HG03175 (cell line): ENCODE results near the gene ERVH48-1.
A peak's percentile ranks its signal among the peaks of the same experiment; 100 is the strongest.
"Not testable (repeated sequence)": the region's sequence is repeated elsewhere in the genome, so short reads cannot be mapped to it uniquely, and the experiment has no call there.

Experiments
- ATAC-seq: cut with Tn5 transposase; IDR thresholded peaks from one replicate; pipeline ENCODE4 v1.9.1; 2021; ENCODE audit warnings: mild to moderate bottlenecking, moderate library complexity; ENCODE audit not compliant: unreplicated experiment

The ERVH48-1 gene

DNA sequence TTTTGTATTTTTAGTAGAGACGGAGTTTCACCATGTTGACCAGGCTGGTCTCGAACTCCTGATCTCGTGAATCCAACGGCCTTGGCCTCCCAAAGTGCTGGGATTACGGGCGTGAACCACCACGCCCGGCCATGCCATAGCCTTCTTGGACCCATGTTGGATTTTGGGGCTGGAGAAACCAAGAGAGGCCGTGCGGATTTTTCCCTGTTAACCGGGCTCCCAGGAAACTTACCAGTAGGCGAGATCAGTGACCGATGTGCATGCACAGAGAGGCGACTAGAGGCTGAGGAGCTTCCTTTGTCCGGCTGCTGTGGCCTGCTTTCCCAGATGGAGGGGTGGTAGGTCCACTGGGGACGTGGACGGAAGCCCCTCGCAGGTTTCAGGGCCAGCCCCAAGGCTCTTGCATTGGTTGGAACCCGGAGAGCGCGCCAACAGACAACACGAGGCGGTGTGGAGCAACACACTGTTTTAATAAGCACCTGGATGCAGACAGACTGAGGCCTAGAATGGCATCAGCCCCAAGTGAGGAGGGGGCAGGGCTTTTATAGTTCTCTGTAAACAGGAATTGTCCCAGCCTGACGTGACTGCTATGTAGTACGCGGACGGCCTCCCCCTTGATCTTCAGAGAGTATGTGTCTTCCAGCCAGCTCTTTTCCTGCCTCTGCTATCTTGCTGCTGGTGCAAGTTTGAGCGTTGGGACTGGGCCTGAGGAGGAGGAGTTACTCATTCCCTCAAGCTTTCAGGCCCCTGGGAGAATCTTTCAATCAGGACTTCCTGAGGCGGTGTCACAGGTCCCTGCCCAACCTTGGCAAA is at the start of gene ERVH48-1:
Gene ERVH48-1 (minus strand): TSS at position 517 of the 813 bp plus-strand sequence. CDS start 6,624 bp downstream, outside the sequence.
- ATAC-seq = no peak

DNA sequence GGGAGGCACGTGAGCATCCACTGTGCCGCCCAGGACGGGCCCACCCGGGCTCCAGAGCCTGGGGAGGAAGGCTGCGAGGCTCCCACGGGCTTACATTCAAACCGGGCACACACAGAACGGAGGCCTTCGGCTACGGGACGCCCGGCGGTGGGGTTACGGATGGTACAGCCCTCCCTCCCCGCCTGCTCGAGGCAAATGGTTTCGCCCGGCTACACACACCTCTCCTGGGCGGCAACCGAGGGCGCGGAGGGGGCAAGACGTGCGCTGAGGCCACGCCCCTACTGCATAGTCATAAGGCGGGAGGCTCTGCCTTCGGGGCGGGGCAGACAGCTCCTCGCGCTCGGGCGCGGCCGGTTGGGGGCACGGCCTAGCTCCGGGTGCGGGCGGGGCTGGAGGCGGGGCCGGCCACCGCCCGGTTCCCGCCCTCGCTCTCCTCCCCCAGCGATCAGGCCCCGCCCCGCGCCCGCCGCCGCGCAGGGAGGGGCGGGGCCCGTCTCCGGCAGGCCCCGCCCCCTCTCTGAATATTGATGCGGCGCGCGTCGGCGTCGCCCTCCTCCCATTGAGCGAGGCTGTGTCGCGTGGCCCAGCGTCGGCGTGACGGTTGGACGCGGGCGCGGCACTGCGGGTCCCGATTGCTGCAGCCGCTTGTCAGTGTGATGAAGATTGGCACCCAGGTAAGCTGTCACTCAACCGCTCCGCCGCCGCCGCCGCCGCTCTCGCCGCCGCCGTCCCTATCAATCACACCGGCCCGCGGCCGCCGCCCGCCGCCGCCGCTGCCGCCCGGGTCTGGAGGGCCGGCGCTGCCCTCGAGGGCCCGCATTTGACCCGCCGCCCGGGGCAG is 48.8 kb upstream of the ERVH48-1 start, which contains the start of gene PKNOX1:
Gene PKNOX1 (plus strand): TSS at position 572 of the 841 bp plus-strand sequence. CDS start 29,820 bp downstream, outside the sequence.
- ATAC-seq = peak; percentile 85

DNA sequence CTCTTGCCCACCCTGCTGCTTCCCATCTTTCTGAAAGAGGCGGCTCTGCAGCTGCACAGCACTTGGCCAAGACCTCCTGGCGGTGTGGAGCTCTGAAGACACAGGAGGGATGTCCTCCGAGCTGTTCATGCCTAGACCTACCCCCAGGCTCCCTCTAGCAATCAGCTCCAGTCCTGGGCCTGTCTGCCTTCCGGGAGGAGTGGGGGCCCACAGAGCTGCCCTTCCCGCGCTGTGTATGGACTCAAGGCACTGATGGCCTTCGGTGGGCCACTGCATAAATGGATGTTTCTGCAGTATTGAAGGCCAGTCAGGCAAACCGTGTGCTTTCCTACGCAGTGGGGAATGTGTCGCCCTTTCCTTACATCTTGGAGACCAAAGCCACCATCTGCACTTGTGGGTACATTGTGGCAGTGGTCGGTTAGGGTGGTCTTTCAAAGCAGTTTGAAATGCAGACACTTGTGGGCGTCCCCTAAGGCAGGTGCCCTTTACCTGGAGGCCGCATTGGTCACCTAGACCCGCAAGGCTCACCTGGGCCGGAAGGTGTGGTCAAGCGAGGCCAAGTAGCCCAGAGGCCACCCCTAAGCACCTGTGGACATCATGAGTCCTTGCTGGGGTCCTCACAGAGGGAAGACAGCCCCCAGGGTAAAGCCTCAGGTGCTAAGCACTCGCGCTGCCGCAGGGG is 48.0 kb upstream of the ERVH48-1 start:
- ATAC-seq = no peak

DNA sequence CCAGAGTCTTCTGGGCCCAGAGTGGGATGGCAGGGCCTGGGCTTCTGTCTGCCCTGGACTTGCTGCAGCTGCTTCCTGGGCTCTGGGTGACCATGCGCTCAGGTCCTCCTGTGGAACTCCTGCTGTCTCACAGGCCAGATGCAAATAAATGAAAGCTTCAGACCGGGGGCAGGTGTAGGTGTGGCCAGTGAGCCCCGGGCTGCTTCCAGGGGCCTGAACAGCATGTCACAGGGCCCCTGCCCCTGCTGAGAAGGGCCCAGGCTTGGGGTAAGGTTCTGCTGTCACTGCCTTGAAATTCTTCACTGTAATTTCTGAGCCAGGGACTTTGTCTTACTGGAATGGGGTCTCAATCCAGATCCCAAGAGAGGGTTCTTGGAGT is 46.5 kb upstream of the ERVH48-1 start:
- ATAC-seq = no peak

DNA sequence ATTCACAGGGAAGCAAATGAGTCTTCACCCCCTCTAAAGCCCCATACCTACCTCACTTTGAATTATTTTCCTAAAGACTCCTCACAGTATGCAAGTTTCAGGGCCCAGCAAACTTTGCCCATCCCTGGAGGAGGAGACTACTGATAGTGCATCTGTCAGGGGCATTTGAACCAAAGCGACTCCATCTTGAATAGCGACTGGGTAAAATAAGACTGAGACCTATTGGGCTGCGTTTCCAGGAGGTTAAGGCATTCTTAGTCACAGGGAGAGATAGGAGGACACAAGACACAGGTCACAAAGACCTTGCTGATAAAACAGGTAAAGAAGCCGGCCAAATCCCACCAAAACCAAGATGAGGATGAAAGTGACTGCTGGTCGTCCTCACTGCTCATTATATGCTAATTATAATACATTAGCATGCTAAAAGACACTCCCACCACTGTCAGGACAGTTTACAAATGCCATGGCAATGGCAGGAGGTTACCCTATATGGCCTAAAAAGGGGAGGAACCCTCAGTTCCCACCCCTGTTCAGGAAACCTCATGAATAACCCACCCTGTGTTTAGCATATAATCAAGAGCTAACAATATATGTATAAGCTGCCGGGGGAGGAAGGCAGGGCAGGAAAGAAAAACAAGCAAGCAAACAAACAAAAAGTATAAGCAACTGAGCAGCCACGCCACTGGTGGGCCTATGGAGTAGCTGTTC is 45.7 kb upstream of the ERVH48-1 start:
- no peak for ATAC-seq

DNA sequence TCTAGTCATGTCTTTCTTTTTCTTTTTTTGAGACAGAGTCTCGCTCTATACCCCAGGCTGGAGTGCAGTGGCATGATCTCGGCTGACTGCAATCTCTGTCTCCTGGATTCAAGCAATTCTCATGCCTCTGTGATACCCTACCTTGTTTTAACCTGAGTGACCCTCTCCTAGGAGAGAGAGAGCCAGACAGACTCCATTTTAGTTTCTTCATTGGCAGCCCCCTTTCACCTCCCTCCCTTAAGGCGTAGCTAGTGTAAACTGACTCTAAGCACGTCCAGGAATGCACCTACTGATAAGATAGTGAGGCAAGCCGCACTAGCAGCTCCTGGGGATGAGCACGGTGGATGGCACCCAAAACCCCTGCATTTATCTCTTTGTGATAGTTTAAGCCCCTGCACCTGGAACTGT is 43.8 kb upstream of the ERVH48-1 start:
- ATAC-seq = no peak

DNA sequence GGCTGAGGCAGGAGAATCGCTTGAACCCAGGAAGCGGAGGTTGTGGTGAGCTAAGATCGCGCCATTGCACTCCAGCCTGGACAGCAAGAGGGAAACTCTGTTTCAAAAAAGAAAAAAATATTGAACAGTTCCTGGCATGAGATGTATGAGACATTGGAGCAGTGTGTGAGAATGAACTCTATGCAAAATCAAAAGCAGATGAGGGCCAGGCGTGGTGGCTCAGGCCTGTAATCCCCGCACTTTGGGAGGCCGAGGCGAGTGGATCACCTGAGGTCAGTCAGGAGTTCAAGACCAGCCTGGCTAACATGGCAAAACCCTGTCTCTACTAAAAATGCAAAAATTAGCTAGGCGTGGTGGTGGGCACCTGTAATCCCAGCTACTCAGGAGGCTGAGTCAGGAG is 42.2 kb upstream of the ERVH48-1 start:
- ATAC-seq = not testable (repeated sequence)

DNA sequence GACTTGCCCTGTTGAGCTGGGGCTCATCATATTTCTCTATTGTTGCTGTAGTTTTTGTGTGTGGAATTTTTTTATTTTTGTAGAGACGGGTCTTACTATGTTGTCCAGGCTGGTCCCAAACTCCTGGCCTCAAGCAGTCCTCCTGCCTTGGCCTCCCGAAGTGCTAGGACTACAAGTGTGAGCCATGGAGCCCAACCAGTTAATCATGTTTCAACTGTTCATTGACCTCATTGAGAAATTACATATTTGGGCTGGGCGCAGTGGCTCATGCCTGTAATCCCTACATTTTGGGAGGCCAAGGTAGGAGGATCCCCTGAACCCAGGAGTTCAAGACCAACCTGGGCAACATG is 39.8 kb upstream of the ERVH48-1 start:
- no peak for ATAC-seq

DNA sequence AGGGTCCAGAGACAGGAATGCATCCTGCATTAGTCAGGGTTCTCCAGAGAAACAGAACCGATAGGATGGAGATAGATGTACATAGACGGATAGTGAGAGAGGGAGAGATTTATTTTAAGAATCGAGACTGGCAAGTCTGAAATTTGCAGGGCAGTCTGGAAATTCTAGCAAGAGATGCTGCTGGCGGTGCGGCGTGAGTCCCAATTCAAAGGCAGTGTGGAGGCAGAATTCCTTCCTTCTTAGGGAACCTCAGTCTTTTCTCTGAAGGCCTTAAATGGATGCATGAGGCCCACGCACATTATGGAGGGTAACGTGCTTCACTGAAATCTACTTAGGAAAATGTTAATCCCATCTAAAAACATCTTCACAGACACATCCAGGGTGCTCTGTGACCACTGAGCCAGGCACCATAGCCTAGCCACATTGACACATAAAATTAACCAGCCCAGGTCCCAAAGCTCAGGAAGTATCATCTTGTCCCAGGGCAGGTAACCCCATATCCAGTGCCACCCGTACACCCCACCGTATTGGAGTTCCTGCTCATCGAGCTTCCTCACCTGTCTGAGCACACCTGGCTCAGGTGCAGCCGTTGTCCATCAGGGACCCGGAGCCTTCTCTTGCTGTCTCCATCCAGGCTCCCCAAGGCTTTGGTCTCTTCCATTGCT is 39.2 kb upstream of the ERVH48-1 start:
- no peak for ATAC-seq

DNA sequence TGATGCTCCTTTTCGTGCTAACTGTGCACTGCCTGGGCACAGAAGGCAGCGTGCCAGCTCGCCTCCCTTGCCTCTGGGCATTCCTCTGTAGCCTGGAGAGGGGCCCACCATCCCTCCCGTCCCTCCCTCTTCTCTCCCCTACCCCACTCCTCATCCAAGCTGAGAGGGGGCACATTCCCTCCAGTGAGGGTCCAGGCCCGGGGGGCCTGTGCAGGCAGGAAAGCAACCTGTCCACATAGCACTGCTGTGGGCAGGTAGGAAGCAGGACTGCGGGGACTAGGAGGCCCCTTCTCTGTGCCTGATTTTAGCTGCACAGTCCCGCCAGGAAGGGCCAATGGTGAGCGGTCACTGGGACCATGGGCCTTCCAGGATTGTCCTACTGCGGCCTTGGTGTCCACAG is 38.7 kb upstream of the ERVH48-1 start:
- ATAC-seq = no peak

DNA sequence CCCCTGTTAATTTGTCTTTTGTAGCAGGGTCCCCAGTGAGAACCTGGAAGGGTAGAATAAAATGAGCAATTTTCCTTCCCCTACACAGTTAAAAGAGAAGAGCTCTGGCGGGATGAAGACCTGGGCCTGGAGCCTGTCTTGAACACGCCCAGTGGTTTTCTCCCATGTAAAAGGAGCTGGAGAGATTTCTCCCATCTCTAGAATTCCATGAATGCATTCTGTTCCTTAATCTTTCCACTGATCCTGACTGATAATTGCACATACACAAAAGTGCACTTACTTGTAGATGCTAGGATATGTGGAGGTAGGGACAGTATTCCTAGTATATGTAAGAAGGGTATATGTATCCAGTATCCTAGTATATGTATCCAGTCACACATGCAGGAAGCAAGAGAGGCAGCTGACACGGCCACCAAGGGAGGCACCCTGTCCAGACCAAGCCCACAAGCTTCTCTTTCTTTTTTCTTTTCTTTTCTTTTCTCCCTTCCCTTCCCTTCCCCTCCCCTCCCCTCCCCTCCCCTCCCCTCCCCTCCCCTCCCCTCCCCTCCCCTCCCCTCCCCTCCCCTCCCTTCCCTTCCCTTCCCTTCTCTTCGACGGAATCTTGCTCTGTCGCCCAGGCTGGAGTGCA is 37.1 kb upstream of the ERVH48-1 start:
- ATAC-seq = no peak

DNA sequence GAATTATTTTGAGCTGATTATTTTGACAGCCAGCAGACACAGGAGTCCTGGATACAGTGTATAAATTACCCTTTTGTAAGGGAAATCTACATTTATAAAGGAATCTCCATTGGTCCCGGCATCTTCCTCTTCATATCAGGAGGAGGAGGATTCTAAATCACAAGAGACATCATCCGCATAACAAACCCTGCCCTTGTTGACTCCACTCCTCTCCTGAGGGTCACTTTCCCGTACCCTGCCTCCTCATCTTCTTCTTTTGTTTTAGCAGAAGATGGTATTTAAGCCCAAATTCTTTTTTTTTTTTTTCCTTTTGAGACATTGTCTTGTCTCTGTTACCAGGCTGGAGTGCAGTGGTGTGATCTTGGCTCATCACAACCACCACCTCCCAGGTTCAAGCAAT is 34.3 kb upstream of the ERVH48-1 start:
- ATAC-seq = no peak

DNA sequence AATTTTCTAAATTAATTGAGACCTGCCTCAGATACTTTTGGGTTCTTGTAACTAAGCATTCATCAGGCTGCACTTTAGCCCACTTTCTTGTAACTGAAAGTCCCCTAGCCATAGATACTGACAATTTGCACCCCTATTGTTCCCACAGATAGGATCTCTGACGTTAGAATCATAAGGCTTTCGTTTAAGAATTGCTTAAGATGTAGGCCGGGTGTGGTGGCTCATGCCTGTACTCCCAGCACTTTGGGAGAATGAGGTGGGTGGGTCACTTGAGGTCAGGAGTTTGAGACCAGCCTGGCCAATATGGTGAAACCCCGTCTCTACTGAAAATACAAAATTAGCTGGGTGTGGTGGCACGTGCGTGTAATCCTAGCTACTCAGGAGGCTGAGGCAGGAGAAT is 32.7 kb upstream of the ERVH48-1 start:
- ATAC-seq = not testable (repeated sequence)

DNA sequence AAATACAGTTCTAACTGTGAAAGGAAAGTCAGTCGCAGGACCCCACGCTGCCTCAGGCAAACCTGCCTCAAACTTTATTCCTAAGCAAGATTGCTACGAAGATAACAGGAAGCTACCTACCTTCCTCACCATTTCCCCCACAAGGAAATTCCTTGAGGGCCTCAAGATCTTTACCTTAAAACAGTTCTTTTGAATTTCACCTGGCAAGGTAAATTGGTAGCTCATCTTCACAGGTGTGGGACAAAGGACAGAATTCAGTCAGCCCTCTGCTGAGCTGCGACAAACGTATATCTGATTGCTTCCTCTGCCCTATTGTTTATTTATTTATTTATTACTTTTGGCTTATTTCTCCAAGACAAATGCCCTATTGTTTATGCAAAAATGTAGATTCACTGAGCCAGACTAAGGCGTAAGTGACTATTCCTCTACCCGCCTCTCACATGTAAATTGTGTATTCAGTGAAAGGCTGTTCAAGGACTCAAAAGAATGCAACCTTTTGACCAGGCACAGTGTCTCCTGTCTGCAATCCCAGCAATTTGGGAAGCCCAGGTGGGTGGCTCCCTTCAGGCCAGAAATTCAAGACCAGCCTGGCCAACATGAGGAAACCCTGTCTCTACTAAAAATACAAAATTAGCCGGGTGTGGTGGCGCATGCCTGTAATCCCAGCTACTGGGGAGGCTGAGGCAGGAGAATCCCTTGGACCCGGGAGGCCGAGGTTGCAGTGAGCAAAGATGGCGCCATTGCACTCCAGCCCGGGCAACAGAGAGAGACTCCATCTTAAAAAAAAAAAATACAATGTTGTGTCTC is 31.6 kb upstream of the ERVH48-1 start:
- ATAC-seq = no peak

DNA sequence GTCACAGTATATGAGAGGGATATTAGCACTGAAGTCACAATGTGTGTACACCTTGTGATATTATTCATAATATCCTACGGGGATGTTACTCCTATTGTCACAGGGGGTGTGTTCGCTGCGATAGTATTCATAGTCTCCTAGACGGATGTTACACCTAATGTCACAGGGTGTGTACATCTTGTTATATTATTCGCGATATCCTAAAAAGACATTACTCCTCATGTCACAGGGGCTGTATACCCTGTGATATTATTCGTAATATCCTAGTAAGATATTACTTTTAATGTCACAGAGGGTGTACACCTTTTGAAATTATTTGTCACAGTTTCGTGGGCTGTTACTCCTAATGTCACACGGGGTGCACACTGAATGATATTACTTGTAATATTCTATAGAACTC is 25.8 kb upstream of the ERVH48-1 start:
- ATAC-seq = not testable (repeated sequence)

DNA sequence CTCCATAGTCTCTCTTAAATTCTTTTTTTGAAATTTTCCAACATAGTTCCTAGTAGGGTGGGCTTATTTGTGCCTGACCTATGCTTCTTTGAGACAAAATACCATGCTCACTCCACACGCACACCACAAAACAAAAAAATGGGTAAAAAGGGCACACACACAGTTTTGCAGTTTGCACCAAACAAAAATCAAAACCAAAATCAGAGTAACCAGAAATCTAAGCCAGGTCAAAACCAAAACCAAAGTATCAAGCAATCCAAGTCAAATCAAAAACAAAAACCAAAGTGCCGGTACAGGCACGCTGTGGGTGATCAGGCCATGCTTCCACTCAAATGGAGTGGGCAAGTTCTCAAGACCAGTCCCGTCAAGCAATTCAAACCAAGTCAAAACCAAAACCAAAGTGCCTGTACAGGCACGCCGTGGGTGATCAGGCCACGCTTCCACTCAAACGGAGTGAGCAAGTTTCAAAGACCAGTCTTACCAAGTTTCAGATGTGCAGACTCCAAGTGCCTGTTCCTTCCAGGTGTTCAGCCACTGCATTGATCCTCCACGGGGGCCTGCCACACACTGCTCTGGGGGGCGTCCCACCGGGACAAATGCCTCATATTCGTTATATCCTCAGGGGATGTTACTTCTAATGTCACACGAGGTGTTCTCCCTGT is 23.8 kb upstream of the ERVH48-1 start:
- ATAC-seq = not testable (repeated sequence)

DNA sequence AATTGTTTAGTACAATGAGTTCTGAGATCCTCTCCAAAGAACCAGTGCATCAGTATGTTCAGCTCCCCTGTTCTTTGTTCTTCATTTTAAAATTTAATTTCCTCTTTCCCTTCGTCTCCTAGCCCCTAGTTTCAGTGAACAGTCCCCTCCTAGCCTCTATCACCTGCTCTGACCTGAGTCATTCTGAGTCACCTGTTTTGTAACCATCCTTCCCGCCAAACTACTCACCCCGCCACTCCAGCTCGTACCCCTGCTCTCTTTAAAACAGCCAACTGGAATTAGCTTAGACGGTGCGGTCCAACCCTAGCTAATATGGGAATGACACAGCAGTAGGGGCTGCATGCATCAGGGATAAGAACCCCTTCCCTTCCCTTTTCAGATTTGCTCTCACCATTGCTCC is 16.8 kb upstream of the ERVH48-1 start:
- ATAC-seq = no peak

DNA sequence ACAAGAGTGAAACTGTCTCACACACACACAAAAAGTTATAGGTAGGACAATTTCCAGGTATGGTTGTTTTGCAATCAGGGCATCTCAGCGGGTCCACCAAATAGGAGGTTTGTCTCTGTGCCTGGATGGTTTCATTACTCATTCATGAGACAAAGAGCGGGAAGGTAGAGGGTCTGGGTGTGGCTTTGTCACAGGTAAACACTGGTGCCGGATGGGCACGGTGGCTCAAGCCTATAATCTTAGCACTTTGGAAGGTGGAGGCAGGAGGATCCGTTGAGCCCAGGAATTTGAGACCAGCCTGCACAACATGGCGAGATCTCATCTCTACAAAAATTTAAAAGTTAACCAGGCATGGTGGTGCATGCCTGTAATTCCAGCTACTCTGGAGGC is 16.3 kb upstream of the ERVH48-1 start:
- ATAC-seq = no peak
